ENCODE data around the gene WASF3.

- TF ChIP-seq YY1 (IDR thresholded peaks at IDR 0.05; ENCODE audit: insufficient read depth, insufficient read length), result no peak
- TF ChIP-seq ZNF274 (IDR thresholded peaks at IDR 0.05; ENCODE audit: low read depth, low read length), result no peak
- no peak for TF ChIP-seq SUZ12 (IDR thresholded peaks at IDR 0.05; ENCODE audit: extremely low read depth, insufficient read depth, insufficient read length)
These were observed 18.8 kb upstream of the WASF3 start for GRCh38 chr13:26538363-26539317.
